PFSK-1 (cell line): Measurements from ENCODE around the gene HOXA9.

Experiments
- POLR2AphosphoS5 ChIP-seq: IDR thresholded peaks from 2 replicates; pipeline ENCODE4 v1.6.1; 2012; ENCODE audit warnings: low read depth, mild to moderate bottlenecking, control low read depth, low read length, moderate library complexity
- SIN3A ChIP-seq: IDR thresholded peaks from 2 replicates; pipeline ENCODE4 v1.6.1; 2012; ENCODE audit warnings: mild to moderate bottlenecking, low read length, moderate library complexity, borderline replicate concordance; ENCODE audit not compliant: insufficient read depth
- TAF1 ChIP-seq: IDR thresholded peaks from 2 replicates; pipeline ENCODE4 v1.6.1; 2012; ENCODE audit warnings: low read length, control low read depth, borderline replicate concordance; ENCODE audit not compliant: insufficient read depth
- TF ChIP-seq, protein P1 (sequence below), 2 experiments: IDR thresholded peaks; 2 replicates each; pipeline versions ENCODE4 v1.6.1 to v1.8.0; 2011 to 2012; ENCODE audit warnings: low read depth in 2 of 2, low read length in 2 of 2, control low read depth in 1 of 2, inconsistent platforms in 1 of 2, mild to moderate bottlenecking in 1 of 2, moderate library complexity in 1 of 2; ENCODE audit not compliant: insufficient read depth in 1 of 2

DNA sequence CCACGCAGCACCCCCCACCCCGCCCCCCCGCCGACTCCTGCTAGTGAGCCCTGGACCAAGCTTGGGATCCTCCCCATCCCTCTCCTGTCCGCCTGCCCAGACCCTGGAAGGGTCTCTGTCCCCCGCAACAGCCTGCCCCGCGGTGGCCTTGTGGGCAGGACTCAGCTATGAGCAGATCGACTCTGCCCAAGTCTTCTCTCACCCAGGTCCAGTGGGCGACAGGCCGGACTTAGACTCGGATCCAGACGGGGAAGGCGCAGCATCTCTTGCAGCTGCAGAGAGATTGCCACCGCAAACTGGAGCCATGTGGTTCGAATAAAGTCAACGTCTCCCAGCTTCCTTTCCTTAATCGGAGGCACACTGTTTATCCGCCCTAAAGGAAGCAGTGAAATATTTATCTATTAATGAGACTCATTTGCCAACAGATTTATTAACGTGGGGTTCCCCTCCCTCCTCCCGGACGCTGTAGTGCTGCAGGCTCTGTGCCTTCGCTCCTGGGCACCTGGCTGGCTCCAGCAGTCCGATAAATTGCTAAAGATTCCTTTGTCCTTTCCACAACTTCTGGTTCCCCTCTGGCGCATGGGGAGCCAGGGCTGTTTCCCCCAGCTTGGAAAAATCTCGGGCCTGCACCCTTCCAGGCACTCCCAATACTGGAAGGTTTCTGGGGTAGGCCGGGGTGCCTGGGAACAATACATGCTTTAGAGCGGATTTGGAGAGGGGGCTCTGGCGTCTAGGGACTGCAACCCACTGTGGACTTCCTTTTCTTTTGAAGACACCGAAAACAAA lies 8.2 kb downstream of the HOXA9 start:
- no peak for TF ChIP-seq POLR2AphosphoS5
- no peak for TF ChIP-seq TAF1
- no peak for TF ChIP-seq SIN3A
- TF ChIP-seq, protein P1, sequence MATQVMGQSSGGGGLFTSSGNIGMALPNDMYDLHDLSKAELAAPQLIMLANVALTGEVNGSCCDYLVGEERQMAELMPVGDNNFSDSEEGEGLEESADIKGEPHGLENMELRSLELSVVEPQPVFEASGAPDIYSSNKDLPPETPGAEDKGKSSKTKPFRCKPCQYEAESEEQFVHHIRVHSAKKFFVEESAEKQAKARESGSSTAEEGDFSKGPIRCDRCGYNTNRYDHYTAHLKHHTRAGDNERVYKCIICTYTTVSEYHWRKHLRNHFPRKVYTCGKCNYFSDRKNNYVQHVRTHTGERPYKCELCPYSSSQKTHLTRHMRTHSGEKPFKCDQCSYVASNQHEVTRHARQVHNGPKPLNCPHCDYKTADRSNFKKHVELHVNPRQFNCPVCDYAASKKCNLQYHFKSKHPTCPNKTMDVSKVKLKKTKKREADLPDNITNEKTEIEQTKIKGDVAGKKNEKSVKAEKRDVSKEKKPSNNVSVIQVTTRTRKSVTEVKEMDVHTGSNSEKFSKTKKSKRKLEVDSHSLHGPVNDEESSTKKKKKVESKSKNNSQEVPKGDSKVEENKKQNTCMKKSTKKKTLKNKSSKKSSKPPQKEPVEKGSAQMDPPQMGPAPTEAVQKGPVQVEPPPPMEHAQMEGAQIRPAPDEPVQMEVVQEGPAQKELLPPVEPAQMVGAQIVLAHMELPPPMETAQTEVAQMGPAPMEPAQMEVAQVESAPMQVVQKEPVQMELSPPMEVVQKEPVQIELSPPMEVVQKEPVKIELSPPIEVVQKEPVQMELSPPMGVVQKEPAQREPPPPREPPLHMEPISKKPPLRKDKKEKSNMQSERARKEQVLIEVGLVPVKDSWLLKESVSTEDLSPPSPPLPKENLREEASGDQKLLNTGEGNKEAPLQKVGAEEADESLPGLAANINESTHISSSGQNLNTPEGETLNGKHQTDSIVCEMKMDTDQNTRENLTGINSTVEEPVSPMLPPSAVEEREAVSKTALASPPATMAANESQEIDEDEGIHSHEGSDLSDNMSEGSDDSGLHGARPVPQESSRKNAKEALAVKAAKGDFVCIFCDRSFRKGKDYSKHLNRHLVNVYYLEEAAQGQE (IDR thresholded peaks at IDR 0.05; ENCODE audit: insufficient read depth in 1 of 2, low read depth in 2 of 2, low read length in 2 of 2) = no peak
